OCI-LY3 (cell line): Measurements from ENCODE around the gene OGFR.

Experiments used
- EZH2phosphoT487 ChIP-seq: fragments of 200-600 bp; shearing (Covaris generic); IDR thresholded peaks from 2 replicates; pipeline ENCODE4 v1.6.1; 2018; ENCODE audit warnings: antibody characterized with exemption, mixed run types, low read depth
- TF ChIP-seq, protein P1 (sequence below): fragments of 200-600, 300-600 bp; sonication (generic); IDR thresholded peaks from 2 replicates; pipeline ENCODE4 v1.5.1; 2014; ENCODE audit warnings: antibody characterized with exemption, low read length, low read depth

DNA sequence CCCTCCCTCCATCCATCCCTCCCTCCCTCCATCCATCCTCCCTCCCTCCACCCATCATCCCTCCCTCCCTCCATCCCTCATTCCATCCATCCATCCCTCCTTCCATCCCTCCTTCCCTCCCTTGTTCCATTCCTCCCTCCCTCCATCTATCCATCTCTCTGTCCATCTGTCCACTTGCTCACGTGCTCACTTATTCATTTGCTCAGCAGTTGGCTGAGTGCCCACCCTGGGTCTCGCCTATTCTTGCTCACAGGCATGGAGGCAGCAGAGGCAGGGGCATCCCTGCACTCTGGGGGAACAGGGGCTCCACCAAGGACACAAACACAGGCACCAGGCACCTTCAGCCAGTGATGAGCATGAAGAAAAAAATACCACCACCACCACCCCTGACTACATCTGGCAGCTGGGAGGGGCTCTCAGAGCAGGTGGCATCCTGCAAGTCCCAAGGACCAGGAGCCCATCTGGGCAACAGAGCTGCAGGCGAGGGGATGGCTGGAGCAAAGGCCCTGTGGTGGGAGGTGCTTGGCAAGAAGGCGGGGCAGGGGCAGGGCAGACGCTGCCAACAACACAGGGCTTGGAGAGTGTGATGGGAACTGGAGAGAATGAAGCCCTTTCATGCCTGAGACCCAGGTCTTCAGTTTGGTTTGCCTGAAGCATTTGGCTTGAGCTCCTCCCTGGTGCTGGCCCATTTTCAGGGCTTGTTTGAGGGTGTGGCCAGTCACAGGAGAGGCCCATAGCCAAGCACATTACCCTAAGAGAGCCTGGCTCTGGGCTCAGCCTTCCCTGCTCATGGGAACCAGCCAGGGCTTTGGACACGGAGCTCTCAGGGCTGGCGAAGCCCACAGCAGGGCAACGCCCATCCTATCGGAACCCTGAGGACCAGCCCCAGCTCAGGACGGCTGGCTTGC is 48.6 kb upstream of the OGFR start:
- TF ChIP-seq, protein P1, sequence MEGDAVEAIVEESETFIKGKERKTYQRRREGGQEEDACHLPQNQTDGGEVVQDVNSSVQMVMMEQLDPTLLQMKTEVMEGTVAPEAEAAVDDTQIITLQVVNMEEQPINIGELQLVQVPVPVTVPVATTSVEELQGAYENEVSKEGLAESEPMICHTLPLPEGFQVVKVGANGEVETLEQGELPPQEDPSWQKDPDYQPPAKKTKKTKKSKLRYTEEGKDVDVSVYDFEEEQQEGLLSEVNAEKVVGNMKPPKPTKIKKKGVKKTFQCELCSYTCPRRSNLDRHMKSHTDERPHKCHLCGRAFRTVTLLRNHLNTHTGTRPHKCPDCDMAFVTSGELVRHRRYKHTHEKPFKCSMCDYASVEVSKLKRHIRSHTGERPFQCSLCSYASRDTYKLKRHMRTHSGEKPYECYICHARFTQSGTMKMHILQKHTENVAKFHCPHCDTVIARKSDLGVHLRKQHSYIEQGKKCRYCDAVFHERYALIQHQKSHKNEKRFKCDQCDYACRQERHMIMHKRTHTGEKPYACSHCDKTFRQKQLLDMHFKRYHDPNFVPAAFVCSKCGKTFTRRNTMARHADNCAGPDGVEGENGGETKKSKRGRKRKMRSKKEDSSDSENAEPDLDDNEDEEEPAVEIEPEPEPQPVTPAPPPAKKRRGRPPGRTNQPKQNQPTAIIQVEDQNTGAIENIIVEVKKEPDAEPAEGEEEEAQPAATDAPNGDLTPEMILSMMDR = no peak
- no peak for TF ChIP-seq EZH2phosphoT487
